Measurements from ENCODE around the gene SERPINE2. TPM values are rescaled to one million over a fixed set of nuclear protein-coding genes. Genes with fewer than 3 reads are reported as not detected.

The SERPINE2 gene
- total RNA-seq, 1 experiment from 2014 or later = 93.3 TPM

DNA sequence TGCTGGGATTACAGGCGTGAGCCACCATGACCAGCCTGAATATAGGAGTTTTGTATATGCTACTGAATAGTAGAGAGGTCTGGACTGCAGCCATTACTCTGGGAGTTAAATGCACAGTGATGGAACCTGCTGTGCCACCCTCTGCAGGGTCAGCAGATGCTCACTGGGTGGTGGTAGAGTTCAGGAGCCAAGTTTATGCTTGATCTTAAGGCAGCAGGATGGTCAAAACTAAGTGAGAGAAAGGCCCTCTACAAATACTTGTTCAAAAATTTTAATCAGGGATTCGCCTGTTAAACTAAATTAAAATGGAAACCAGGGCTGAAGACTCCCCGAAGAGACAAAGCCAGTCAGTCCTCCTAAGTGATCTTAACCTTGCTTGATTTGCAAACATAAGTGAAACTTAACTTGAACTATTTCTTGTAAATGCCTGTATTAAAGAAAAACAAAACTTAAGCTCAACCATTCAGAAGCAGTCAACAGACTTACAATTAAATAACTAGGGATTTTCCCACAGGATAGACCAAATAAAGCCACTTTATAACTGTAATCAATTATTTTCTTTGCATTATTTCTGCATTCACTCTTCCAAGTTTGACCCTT, 89.7 kb downstream of the SERPINE2 start:
- intact Hi-C loops (cut with micrococcal nuclease) = loop anchor here (10.0 kb wide), 2 partner anchors 115 to 255 kb away; partner anchors contain the start of gene AP1S3
- Histone ChIP-seq H3K79me2 (ENCODE audit: insufficient read depth, low read length) (peaks cover 8% of the 10 kb centered on the region), H3K27ac (ENCODE audit: low read depth, low read length) (no peak overlapping the region), H3K9me2 (ENCODE audit: insufficient read depth) (no peaks in the 10 kb centered on the region), H3K4me3 (replicated peaks in 1 of 2; ENCODE audit: low read depth in 1 of 2, low read length in 2 of 2) (no peak overlapping the region), H4K20me1 (ENCODE audit: insufficient read depth) (no peaks in the 10 kb centered on the region), H3K36me3 (ENCODE audit: control insufficient read depth in 1 of 2, insufficient read depth in 2 of 2, low read length in 2 of 2) (no peaks in the 10 kb centered on the region), H3K9ac (ENCODE audit: low read length) (no peak overlapping the region), H3K27me3 (ENCODE audit: insufficient read depth, low read length) (no peaks in the 10 kb centered on the region), H3K4me2 (ENCODE audit: low read length) (no peak overlapping the region), H2AFZ (ENCODE audit: low read depth, low read length, poor library complexity, severe bottlenecking) (no peak overlapping the region), H3K9me3 (ENCODE audit: control insufficient read depth in 1 of 2, insufficient read depth in 1 of 2, low read depth in 1 of 2, low read length in 2 of 2) (no peaks in the 10 kb centered on the region), H3K4me1 (ENCODE audit: control insufficient read depth in 1 of 2, insufficient read depth in 2 of 2, low read length in 2 of 2) (peaks cover 5 to 16% of the 10 kb centered on the region in 2 experiments; a peak in 3 of 4 replicates)
- ChIA-PET CTCF (no interaction called here), POLR2A (no interaction called here), RAD21 (ENCODE audit: low non-redundant PET in 1 of 2, low total read pairs in 2 of 2, uncharacterized antibody in 2 of 2, unreplicated experiment in 2 of 2) (no interaction called here)
- TF ChIP-seq, protein P1, sequence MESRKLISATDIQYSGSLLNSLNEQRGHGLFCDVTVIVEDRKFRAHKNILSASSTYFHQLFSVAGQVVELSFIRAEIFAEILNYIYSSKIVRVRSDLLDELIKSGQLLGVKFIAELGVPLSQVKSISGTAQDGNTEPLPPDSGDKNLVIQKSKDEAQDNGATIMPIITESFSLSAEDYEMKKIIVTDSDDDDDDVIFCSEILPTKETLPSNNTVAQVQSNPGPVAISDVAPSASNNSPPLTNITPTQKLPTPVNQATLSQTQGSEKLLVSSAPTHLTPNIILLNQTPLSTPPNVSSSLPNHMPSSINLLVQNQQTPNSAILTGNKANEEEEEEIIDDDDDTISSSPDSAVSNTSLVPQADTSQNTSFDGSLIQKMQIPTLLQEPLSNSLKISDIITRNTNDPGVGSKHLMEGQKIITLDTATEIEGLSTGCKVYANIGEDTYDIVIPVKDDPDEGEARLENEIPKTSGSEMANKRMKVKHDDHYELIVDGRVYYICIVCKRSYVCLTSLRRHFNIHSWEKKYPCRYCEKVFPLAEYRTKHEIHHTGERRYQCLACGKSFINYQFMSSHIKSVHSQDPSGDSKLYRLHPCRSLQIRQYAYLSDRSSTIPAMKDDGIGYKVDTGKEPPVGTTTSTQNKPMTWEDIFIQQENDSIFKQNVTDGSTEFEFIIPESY (IDR thresholded peaks at IDR 0.05; ENCODE audit: extremely low read depth, insufficient replicate concordance, low read length) = no peak
- TF ChIP-seq ATF3 (IDR thresholded peaks at IDR 0.05) (no peak), CTCF (IDR thresholded peaks at IDR 0.05 in 2 of 3, conservative IDR thresholded peaks at IDR 0.05 in 1 of 3; ENCODE audit: borderline replicate concordance in 1 of 3, insufficient read depth in 1 of 3, low read depth in 2 of 3, low read length in 2 of 3) (no peak), SIN3A (IDR thresholded peaks at IDR 0.05; ENCODE audit: low read depth) (no peak)
- ATAC-seq (no peak), DNase-seq (ENCODE audit: low read depth, low spot score) (no peak)
- no TSS peak for BruUV-seq (replicated peaks)

Measured in HCT116 (cell line).